Measurements from ENCODE around the gene CHSY1.
"Not testable (repeated sequence)": the region's sequence is repeated elsewhere in the genome, so short reads cannot be mapped to it uniquely, and the experiment has no call there.

CHSY1 gene

DNA sequence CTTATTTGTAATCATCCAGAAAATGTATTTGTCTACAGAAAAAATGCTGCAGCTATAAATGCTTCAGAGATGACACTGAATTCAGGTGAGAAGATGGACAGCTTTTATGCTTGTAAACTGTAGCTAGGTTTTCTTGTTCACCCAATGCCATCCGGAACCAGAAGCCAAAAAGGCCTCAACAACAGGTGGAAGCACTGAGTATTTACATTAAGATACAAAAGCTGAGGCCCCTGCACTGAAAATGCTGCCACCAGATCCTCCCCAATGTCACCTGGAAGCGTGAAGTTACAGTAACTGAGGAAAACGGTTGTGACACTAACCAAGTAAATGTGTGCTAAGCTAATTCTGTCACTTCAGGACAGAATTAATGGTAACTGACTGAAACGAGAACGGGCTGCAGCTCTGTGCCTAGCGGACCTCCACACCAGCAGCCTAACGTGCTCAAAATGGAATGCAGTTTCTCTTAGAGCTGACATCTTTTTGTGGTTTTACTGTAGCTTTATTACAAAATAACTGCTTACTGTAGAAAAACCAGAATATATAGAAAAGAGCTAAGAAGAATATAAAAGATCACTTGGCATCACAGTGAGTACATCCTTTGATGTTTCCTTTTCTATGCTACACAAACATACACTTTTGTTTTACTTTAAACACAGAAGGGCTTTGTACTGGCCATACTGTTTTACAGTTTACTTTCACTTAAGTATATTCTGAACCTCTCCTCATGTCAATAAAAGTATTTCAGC, 7.6 kb downstream of the CHSY1 start:
- DNase-seq, result no peak

GRCh38 chr15:101243420-101243819, 8.4 kb downstream of the CHSY1 start:
- no peak for DNase-seq

DNA sequence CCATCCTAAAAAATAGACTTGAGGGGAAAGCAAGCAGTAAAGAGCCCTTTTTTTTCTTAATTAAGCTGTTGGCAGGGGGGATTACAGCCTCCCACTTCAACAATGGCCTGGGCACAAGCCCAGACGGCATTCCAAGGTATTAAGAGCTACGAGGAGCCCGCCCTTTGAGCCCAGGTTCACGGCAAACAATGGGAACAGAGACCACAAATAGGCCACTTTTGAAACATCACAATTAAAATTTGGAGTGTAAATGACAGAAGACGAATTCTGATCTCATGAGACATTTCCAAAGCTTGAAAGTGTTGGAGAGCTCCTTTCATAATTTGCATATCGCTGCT, 8.9 kb downstream of the CHSY1 start:
- no peak for DNase-seq

DNA sequence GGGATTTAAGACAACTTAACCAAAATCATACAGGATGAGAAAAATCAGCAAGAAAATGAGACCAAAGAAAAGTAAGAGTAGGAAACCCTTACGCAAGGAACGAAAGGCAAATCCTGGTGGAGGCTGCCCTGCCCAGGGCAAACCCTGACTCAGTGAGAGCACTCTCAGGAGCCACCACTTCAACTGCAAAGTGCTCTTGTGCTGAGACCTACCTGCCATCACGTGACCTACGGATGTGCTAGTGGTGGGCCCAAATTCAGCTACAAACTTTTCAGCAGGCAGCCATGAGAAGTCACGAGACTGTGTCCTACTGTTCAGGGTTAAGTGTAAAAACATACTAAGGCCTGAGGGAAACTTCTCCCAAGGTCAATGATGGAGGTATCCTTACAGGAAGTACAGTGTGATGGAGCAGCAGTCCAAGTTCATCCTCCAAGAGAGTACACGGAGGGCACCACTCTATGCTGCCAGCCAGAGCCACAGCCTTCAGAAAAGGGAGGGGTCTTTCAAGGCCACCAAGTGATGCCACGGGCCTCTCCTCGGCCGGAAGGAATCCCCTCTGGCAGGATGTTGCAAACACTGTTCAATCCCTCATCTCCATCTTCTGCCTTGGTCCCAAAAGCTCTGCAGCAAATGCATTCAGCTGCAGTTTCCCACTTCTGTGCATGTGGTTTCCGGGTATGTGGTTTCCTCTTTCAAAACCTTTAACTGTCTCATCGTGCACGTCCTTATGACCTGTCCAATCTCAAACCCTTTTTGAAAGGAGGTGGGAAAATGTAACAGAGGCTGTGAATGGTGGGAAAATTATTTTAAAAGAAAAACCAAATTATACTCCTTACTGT, 9.5 kb downstream of the CHSY1 start:
- no peak for DNase-seq

DNA sequence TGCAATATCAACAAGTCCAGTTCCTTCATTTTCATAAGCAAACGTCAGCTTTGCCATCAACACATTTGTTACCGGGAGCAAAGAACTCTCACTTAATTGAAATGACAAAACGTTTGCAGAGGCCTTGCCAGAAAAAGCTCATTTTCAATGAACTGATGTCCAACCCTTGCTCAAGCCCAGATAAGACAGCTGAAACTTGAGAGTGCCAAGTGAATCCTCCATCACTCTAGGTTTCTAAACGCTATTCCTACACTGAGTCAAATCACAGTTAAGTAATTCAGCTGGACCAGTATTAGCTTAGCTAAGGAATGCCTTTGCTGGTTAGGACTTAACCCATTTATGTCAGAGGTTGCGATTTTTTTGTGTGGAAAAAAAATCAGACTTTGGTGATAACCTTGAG, 11.5 kb downstream of the CHSY1 start:
- no peak for DNase-seq

DNA sequence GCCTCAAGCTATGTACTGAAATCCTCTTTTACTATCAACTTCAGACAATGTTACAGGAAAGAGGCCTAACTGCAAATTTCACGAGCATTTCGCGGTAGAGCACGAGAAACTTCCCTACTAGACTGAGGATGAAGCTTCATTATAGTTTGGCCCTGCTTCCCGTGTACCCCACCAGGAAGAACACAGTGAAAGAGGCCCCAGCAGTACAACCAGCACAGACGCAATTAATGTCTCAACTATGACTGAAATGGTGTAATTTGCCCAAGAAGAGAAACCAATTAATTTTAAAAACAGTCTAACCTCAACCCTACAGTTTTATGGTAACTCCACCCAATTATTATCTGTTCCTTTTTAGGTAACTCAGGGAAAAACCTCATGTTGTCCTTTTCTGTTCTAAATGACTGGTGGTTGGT, 12.1 kb downstream of the CHSY1 start:
- no peak for DNase-seq

DNA sequence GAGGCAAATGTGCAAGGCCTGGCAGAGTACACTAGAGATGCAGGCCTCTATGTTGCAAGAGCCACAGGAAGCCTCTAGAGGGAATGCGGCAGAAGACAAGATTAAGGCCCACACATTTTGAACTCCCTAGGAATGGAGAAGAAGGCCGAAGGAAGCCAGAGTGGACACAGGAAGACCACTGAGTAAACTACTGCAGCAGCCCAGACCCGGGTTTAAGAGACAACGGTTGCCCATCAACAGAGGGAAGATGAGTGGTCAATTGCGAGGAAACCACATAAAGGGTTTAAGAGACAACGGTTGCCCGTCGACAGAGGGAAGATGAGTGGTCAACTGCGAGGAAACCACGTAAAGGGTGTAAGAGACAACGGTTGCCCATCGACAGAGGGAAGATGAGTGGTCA, 14.6 kb downstream of the CHSY1 start:
- DNase-seq, result no peak

GRCh38 chr15:101233651-101234280, 18.1 kb downstream of the CHSY1 start:
- no peak for DNase-seq

DNA sequence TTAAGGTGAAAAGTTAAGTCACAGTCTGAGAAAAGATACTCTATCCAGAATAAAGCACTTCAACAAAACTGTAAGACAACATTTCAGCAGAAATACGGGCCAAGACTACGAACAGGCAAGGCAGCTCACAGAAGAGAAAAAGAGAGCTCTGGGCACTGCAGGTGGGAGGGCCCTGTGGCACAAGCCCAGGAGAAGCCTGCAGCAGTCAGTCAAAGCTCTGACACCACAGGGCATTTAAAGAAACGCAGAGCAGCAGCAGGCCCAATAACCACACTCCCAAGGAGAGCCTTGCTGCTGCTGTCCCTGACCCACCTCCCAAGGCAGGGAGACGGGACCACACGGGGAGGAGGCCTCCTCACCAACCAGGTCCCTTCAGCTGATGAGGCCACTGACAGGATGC, 19.2 kb downstream of the CHSY1 start:
- no peak for DNase-seq

DNA sequence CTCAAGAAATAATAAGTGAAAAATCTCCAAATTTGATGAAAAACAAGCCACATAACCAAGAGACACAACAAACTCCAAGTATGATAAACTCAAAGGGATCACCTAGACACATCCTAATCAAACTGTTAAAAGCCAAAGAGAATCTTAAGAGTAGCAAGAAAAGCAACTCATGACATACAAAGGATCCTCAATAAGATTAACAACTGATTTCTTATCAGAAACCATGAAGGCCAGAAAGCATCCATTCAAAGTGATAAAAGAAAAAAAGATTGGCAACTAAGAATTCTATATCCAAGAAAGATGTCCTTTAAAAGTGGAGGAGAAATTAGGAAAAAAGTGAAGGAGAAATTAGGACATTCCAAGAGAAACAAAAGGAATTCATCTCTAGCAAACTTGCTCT, 23.5 kb downstream of the CHSY1 start:
- DNase-seq, result no peak

DNA sequence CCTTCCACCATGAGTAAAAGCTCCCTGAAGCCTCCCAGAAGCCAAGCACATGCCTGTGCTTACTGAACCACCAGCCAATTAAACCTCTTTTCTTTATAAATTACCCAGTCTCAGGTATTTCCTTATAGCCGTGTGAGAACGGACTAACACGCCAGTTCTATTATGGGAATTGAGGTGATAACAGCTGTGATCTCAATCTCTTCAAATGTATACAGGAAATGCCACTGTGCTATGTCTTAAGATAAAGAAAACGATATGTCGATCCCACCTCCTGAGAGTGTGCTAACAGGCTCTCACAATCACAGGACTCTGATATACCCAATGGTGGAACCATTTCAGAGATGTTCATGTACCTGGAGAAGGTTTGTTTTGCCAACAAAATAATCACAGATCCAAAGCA, 26.2 kb downstream of the CHSY1 start:
- DNase-seq, result no peak

DNA sequence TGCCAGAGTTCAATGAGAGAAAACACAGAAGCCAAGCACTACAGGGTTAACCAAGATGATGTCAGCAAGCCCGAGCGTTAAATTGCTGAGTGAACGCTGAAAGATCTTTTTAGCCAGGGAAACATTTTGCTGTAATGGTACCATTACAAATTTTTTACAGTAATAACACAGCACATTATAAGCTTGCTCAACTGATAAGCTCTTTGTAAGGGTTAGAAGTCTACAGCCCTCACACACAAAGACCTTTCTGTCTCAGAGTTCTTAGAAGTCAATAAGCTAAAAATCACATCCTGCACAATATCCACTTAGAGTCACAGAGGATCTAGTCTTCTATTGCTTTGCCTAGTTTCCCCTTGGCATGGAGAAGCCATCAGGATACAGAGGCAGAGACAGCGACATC, 29.9 kb downstream of the CHSY1 start:
- no peak for DNase-seq

DNA sequence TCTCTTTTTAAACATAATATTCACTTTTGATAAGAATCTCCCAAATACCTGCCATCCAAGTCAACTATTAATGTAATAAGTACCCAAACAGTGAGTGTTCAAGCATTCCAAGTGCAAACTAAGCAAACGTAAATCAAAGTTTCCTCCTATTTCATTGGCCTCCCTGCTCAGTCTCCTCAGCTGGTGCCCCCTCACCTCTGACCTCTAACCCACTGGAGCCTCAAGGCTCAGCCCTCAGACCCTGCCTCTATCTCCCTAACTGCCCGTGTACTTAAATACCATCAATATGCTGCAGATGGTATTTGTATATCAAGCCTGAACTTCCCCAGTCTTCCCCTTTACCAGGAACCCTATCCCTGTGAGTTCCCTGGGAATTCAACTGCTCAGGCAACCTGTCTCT, 31.8 kb downstream of the CHSY1 start:
- no peak for DNase-seq

- no peak for DNase-seq
Measured at GRCh38 chr15:101219441-101219840, 32.4 kb downstream of the CHSY1 start.

- no peak for DNase-seq
Measured at GRCh38 chr15:101217446-101217845, 34.4 kb downstream of the CHSY1 start.

DNA sequence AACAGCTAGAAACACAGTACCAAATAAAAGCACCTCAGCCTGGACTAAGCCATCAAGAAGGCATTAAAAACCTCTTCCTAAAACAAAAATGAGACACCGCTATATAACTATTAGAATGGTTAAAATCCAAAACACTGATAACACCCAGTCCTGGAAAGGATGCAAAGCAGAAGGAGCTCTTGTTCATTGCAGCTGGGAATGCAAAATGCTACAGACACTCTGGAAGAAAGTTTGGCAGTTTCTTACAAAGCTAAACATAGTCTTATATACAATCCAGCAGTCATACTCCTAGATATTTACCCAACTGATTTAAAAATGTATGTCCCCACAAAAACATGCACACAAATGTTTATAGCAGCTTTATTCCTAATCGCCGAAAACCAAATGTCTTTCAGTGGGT, 35.7 kb downstream of the CHSY1 start:
- DNase-seq, result no peak

- DNase-seq, result no peak
Measured at GRCh38 chr15:101215681-101216080, 36.2 kb downstream of the CHSY1 start.

DNA sequence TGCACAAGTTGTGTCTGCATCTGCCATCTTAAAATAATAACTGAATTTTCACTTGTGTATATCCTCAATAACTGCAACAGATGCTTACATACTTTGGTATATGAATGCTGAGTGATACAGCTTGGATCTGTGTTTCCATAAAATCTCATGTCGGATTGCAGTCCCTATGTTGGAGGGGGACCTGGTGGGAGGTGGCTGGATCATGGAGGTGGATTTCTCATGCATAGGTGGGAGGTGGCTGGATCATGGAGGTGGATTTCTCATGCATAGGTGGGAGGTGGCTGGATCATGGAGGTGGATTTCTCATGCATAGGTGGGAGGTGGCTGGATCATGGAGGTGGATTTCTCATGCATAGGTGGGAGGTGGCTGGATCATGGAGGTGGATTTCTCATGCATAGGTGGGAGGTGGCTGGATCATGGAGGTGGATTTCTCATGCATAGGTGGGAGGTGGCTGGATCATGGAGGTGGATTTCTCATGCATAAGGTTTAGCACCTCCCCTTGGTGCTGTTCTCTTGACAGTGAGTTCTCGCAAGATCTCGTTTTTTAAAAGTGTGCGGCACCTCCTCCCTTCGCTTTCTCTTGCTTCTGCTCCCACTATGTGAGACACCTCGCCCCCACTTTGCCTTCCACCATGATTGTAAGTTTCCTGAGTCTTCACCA, 37.3 kb downstream of the CHSY1 start:
- not testable (repeated sequence) for DNase-seq

- no peak for DNase-seq
Measured at GRCh38 chr15:101213570-101213969, 38.3 kb downstream of the CHSY1 start.

DNA sequence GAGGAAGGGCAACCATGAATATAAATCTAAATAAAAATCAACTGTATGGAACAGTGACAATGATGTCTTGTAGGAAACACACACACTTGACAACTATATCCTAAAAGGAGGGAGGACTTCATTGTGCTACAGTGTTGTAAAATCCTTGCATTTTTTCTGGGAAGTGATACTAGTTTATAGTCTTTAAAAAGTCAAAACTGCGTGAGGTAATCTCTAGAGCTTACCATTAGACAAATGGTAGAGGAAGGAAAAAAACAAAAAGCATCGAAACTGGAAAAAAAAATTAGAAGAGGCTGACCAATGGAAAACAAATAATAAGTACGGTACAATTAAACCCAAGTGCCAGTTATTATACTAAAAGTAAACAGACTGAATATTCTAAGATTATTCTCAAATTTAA, 38.7 kb downstream of the CHSY1 start:
- DNase-seq, result no peak

GRCh38 chr15:101211897-101212296, 40.0 kb downstream of the CHSY1 start:
- DNase-seq, result no peak

GRCh38 chr15:101210466-101210865, 41.4 kb downstream of the CHSY1 start:
- no peak for DNase-seq

DNA sequence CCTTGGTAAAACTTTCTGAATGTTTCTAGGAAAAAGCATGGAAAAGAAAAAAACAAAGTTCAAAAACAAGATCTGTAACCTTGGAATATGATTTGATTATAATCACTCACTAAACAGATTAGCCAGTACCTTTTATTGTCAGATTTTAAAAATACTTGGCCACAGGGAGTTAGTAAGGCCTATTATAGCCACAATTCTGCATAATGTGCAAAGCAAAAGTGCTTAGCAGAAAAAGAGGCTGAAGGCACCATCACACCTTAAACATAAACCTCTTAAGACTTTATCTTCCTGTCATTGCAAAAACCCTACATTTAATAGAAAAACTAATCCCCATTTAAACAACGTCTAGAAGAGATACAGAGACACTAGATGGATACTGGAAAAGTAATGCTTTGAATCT, 41.8 kb downstream of the CHSY1 start:
- no peak for DNase-seq

All from NCI-H345 (cell line).